GM18909 (cell line): Measurements from ENCODE around the gene PDE9A.
"Not testable (repeated sequence)": the region's sequence is repeated elsewhere in the genome, so short reads cannot be mapped to it uniquely, and the experiment has no call there.

Experiments used
- ATAC-seq: cut with Tn5 transposase; IDR thresholded peaks from one replicate; pipeline ENCODE4 v1.9.1; 2021; ENCODE audit warnings: mild to moderate bottlenecking; ENCODE audit not compliant: unreplicated experiment, poor library complexity

Gene PDE9A

GRCh38 chr21:42784896-42785451, 131.6 kb downstream of the PDE9A start:
- ATAC-seq, result no peak

- ATAC-seq, result no peak
These were observed 132.4 kb downstream of the PDE9A start for GRCh38 chr21:42785666-42786427.

DNA sequence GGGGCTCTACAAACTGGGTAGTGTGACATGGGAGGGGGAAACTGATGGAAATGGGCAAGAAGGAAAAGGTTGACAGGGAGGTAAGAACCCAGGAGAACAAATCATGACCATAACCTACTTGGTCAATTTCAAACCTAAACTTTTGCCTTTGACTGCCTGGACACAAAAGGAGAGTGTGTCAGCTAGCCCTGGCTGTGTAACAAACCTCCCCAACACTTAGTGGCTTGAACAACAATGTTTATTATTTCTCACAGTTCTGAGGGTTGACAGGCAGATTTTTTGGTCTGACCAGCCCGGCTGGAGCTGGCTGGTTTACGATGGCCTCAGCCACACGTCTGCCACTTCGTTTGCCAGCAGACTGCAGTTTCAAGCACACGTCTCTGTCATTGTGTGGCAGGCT, 133.5 kb downstream of the PDE9A start:
- no peak for ATAC-seq

DNA sequence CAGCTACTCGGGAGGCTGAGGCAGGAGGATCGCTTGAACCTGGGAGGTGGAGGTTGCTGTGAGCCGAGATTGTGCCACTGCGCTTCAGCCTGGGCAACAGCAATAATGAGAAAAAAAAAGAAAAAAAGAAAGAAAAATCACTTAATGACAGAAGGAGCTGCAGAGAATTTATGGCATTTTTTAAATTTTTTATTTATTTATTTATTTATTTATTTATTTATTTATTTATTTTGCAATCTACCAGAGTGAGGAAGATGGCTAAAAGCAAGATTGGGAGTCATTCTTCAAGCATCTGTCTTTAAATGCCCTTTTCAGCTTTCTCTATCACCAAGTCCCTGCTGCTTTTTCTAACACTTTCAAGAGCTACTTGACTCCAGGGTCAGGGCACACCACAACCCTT, 134.2 kb downstream of the PDE9A start:
- no peak for ATAC-seq

DNA sequence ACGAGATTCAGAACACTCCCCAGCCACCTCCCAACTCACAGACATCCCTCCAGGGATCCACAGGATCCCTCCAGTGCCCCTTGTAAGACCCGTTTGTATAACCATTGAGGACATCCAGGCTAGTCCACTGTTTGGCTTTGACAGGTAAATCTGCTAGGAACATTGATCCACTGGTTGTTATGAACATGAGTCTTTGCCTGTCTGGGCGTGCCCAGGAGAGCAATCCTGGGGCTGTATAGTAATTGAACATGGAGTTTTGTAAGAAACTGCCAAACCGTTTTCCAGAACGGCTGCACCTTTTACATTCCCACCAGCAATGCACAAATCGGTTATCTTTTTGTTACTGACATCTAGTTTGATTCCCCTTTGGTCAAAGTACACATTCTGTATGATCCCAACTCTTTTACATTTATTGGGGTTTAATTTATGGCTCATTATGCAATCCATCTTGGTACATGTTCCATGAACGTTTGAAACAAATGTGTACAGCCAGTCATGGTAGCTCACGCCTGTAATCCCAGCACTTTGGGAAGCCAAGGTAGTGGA, 137.2 kb downstream of the PDE9A start:
- no peak for ATAC-seq

GRCh38 chr21:42793774-42794173, 140.4 kb downstream of the PDE9A start:
- ATAC-seq, result no peak

DNA sequence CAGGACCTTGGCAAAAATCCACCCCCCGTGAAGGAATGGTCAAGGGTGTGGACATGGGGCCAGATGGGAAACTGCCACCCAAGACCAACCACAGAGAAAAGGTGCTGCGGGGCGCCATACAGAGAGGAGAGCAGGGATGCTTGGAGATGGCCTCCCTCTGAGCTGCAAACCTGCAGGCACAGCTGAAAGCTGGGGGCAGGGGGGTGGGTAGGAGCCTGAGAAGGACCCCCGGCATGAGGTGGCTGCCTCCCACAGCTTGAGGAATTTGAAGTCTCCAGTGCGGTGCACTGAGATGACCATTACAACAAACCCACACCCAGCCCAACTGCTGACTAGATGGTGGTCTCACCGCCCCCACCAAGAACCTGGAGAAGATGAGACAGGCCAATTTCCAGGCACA, 141.1 kb downstream of the PDE9A start:
- ATAC-seq, result no peak

- no peak for ATAC-seq
These were observed 143.1 kb downstream of the PDE9A start for GRCh38 chr21:42796327-42797062.

GRCh38 chr21:42797522-42797921, 144.1 kb downstream of the PDE9A start:
- no peak for ATAC-seq

DNA sequence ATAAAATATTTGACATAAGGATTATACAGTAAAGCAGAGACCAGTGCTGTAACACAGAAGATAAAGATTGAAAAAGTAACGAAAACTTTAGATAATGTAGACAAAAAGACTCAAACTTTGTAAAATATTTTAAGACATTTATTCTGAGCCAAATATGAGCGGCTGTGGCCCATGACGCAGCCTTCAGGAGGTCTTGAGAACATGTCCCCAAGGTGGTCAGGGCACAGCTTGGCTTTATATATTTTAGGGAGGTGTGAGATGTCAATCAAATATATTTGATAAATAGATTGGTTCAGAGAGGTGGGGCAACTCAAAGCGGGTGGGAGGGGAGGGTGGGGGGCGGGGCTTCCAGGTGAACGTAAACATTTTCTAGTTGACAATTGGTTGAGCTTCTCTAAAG, 144.7 kb downstream of the PDE9A start:
- no peak for ATAC-seq

DNA sequence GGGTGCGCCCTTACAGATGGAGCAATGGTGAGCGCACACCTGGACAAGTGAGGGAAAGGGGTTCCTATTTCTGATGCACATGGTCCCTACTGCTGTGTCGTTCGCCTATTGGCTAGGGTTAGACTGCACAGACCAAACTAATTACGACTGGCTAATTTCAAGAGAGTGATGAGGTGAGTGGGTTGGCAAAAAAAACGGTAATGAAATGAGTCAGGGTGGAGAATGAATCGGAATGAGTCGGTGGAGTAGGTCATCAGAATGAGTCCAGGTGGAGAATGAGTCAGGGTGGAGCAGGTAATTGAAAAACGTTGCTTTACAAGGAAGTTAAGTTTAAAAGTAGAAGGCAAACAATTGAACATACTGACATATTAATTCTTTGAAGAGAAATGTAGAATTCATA, 146.1 kb downstream of the PDE9A start:
- ATAC-seq, result no peak

- no peak for ATAC-seq
These were observed 146.5 kb downstream of the PDE9A start for GRCh38 chr21:42799948-42800347.

GRCh38 chr21:42801616-42802015, 148.2 kb downstream of the PDE9A start:
- not testable (repeated sequence) for ATAC-seq

GRCh38 chr21:42806509-42807140, 153.2 kb downstream of the PDE9A start:
- no peak for ATAC-seq

- ATAC-seq, result not testable (repeated sequence)
These were observed 154.0 kb downstream of the PDE9A start for GRCh38 chr21:42807293-42807895.

- no peak for ATAC-seq
These were observed 154.7 kb downstream of the PDE9A start for GRCh38 chr21:42807938-42808613.

DNA sequence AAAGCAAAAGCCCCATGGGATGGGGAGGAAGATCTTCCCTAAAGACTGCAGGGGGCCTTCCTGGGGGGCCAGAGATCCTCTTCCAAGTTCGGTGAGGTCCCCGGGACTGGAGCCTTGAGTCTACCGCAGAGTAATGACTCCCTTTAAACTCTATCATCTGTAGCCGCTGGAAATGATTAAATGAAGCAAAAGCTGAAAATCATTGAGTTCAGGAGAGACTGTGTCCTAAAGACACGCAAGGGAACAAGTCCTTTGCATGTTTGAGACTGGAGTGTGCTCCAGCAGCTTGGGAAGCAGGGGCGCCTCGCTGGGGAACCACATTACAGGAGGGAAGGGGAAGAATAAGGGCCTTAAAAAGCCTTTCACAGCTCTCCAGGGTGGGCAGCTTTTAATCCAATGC, 155.8 kb downstream of the PDE9A start:
- ATAC-seq, result no peak

DNA sequence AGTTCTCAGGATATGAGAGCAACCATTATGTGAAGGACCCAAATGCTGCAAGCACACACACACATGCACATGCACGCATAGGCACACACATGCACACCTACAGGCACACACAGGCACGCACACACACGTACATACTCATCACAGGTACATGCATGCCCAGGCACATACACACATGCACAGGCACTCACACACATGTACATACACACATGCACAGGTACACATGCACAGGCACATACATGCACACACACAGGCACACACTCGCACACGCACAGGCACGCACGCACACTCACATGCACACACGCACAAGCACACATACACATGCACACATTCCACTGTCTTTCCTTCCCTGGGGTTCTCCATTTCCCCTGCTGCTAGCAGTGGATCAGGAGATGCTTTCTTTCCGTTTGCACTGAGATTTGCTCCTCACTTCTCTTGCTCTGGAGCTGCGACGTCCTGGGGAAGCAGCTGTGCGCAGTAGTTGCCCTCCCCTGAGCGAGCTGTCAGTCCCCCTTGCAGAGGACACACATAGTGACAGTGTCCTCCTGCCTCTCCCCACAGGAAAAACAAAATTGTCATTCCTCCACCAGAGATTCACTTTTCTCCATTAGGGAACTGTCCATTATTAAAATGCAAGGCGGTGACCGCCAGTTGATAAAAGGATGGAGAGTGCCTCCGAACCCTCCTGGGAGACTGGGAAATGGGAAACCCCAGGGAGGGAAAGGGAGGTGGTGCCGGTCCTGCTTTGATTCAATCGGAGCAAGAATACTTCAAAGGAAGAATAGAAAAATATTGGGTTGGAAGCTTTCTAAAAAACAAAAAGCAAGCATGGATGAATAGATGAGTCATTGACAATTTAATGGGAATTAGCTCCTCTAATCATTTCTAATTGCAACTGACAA, 156.4 kb downstream of the PDE9A start:
- no peak for ATAC-seq

- no peak for ATAC-seq
These were observed 158.5 kb downstream of the PDE9A start for GRCh38 chr21:42811960-42812359.
